Kidney glomerular epithelial cell (primary cell): Measurements from ENCODE around the gene RET.

Experiments used
- DNase-seq: peaks from one replicate; lab custom pipeline; 2025; lab: John Stamatoyannopoulos, UW

Gene RET

DNA sequence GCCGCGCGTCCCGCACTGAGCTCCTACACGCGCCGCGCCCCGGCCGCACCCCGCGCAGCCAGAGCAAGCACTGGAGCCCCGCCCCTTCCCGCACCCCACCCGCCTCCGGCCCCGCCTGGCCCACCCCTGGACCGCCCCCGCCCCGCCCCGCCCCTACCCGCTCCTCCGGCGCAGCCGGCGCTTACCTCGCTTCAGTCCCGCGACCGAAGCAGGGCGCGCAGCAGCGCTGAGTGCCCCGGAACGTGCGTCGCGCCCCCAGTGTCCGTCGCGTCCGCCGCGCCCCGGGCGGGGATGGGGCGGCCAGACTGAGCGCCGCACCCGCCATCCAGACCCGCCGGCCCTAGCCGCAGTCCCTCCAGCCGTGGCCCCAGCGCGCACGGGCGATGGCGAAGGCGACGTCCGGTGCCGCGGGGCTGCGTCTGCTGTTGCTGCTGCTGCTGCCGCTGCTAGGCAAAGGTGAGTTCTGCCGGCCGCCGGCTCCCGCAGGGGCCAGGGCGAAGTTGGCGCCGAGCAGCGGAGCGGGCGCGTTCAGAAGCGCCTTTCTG, at the start of gene RET:
RET (plus strand) TSS at position 194 of the 545 bp plus-strand sequence; CDS start at position 384, 190 bp downstream.
- no peak for DNase-seq

- no peak for DNase-seq
Measured at GRCh38 chr10:43027331-43027955, 49.4 kb upstream of the RET start.

- DNase-seq: no peak
Measured at GRCh38 chr10:43028143-43028542, 48.7 kb upstream of the RET start.

GRCh38 chr10:43029043-43029442, 47.8 kb upstream of the RET start:
- no peak for DNase-seq

DNA sequence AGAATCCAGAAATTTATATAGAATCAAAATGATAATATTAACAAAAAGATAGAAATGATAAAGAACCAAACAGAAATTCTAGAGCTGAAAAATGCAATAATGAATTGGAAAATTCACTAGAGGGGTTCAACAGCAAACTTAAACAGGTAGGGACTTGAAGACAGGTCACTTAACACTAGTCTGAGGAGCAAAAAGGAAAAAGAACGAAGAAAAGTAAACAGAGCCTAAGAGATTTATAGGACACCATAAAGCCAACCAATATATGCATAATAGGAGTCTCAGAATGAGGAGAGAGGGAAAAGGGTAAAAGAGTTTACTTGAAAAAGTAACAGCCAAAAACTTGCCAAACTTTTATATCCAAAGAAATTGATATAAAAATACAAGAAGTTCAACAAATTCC, 44.3 kb upstream of the RET start:
- no peak for DNase-seq

GRCh38 chr10:43035800-43036199, 41.1 kb upstream of the RET start:
- no peak for DNase-seq

- DNase-seq: no peak
Measured at GRCh38 chr10:43036481-43037428, 40.1 kb upstream of the RET start.

DNA sequence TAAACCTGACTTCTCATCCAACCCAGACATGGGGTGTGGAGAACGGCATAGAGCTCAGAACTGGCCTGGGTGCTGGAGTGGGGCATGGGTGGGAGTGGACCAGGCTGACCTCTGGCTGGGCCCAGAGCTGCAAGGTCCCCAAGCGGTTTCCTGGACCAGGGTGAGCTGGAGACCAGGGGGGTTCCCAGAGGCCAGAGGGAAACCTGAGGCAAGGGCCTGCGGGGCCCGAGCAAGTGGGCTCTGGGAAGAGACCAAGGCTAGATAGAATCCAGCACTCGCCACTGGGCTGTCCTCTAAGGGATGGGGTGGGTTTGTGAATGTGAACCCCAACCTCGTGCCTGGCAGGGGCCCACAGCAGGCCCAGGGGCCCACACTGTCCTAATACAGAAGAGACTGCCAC, 39.4 kb upstream of the RET start:
- DNase-seq: no peak

DNA sequence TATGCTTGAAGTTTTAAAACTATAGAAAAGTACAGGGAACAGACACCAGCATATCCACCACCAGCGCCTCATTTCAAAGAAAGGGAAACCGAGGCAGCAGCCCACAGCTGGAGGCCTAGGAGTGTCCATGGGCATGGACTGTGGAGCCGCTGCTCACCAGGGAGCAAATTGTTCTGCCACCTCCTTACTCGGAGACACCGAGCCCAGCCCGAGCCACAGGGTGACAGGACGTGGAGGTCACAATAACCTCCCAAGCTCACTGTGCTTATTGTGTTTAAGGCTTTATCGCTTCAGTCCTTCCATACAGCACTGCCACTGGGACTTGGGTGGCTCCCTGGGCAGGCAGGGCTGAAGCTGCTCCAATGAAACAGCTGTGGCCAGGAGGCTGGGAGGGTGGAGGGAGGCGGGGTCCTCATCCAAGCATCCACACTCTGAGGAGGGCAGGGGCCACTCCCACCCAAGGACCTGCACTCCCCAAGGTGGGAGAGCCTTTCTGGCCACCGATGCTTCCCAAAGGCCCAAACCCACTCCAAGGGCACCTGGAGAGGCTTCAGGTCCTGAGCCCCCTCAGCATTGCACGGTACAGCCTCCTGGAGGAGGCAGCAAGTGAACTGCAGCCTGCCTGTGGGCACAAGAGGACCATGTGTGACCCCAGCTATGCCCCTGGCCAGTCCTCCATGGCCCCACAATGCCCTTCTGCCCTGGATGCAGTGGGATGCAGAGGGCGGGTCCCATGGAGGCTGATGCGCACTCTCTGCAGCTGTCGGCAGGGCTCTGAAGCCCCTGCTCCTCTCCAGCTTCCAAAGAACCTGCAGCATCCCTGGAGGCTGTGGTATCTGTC, 38.7 kb upstream of the RET start:
- DNase-seq: no peak

DNA sequence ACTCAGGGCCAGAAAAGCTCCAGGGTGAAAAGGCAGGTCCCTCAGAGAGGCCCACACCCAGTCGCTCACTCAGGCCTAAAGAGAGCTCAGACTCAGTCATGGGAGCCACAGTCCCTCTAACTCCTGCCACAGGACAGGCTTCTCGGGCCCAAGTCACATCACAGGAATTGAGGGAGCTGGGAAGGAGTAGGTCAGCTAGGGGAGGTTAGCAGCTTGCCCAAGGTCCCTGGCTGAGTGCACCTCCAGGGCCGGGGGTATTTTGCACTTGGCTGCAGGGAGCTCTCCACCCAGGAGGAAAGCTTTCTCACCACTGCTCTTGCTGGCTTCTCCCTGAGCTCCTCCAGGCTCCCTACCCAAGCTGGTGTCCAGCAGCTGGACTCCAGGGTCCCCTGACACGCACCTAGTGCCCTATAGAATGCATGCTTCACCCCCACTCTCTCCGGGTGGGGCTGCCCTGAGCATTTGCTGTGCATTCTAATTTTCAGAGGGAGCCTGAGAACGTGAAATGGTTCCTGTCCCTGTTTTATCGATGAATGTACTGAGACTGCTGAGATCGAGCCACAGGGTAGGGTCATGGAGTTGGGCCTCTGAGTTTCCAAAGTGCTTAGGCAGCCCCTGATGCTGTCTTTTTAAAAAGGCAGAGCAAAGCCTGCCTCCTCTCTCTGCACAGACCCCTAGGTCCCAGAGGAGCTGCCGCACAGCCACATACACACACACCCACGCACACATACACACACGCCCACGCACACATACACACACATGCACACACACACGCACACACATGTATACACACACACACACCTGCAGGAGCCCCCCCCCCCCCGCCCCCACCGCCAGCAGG, 37.9 kb upstream of the RET start:
- no peak for DNase-seq

DNA sequence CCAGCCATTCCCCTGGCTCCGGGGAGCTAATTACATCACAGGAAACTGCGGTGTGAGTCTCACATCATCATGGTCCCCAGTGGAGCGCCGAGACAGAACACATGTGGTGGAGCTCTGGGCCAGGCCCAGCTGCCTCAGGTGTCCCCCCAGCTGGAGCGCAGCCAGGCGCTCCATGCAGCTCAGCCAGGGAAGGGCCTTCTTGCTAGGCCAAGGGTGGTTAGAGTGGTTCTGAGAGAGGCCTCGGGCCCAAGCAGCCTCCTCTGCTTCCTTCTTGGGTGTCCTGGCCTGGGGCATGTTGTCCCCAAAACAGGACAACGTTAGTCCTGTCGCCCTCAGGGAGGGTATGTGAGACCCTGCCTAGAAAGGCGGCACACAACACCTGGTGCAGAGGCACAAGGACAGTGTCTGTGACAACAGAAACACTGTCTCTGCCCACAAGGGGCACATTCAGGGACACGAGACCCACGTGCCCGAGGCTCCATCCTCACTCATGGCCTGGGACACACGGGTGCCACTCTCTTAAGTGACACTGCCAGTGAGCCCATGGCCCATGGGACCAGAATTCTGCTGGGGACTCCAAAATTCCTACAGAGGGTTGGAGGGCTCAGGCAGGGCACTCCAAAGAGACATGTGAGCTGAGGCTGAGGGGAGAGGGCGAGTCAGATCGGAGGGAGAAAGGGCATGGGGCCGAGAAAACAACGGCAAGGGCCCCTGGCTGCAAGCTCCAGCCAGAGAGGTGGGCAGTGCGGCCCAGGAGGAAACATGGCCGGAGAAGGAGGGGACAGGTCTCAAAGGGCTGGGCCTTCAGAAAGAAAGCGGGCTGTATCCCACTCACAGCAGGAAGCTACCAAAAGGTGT, 37.0 kb upstream of the RET start:
- no peak for DNase-seq

- no peak for DNase-seq
Measured at GRCh38 chr10:43040482-43041256, 36.2 kb upstream of the RET start.

DNA sequence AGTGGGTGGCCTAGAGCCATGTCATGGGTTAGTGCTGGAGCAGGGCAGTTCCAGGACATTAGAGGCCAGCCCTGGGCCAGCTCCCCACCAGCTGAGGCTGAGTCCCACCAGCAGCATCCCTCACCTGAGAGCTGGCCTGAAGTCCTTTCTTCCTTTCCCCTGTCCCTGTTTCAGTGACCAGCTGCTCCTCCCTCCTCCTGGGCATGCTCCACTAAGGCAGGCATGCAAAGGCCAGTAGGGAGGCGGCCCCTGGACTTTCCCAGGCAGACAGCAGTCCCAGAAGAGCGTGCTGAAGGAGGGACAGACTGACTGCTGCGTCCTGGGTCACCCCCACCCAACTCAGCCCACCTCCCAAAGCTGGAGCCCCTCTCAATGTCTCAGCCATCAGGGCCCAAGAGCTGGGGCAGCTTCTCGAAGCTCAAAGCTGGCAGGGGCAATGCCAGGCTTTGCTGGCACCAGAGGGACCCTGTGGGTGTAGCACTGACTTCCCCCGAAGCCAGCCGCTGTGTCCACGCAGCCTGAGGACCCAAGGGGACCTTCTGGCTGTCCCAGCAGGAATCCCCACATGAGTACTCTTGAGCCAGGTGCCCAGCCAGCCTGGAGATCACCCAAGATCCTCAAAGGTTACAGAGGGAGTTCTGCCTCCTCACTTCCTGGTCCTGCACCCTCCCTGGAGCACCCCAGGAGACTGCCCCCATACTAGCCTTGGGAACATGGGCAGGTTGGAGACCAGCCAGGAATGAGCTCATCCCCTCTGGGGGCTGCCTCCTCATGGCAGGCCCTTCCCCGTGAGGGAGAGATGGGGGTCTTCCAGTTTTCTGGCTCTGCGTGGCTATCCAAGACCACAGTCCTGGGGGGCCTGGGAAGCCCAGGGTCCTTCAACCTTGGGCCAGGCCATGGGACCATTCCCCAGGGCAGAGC, 35.2 kb upstream of the RET start:
- DNase-seq: no peak

GRCh38 chr10:43042503-43043341, 34.1 kb upstream of the RET start:
- DNase-seq: no peak

DNA sequence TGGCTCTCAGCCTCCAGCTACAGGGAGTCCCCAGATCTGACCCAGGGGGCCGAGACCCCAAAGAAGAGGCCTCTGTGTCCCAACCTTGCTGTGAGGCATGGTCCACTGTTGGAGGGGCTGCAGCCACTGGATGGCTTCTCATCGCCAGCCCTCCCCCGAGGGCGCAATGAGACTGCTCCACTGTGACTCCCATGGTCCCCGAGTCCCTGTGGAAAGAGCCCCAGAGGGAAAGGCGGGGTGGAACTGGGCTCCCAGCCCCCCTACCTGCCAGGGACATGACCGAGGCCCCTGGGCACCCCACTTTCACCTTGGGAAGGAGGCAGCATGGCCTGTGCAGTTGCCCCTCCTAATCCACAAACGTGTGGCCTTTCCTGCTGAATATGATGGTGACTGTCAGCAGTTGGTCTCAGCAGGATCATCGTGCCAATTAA, 33.5 kb upstream of the RET start:
- no peak for DNase-seq

GRCh38 chr10:43043773-43044447, 33.0 kb upstream of the RET start:
- no peak for DNase-seq

DNA sequence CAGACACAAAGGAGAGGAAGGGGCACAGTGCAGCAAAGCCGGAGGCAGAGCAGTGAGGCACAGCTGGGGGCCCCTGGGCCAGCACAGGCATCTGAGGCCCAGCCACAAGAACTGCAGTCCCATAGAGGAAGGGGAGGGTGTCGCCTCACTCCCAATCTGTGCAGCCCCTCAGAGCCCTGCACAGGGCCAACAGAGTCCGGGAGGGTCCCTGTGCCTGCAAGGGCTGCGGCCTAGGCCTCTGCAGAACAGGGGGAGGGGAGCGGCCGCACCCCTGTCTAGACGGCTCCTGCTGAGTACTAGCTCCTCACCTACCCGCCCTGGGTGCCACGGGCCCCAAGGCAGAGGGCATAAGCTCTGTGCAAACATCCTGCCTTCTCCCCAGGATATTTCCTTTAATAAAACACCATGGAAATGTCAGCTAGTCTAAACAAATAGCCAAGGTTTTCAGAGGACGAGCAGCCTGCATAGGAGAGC, 32.4 kb upstream of the RET start:
- no peak for DNase-seq
